K562 (cell line): Measurements from ENCODE around the gene UBE2E2. TPM values are rescaled to one million over a fixed set of nuclear protein-coding genes. Genes with fewer than 3 reads are reported as not detected.

Experiments
- ASH1L ChIP-seq: fragments of 450-650 bp; IDR thresholded peaks from 2 replicates; pipeline ENCODE4 v1.6.1; 2018; ENCODE audit warnings: borderline replicate concordance, mild to moderate bottlenecking, low read depth; ENCODE audit not compliant: partially characterized antibody
- CSDE1 ChIP-seq, 2 experiments: fragments of 450-650 bp; IDR thresholded peaks; 2 replicates each; pipeline ENCODE4 v1.6.1; 2016; ENCODE audit warnings: mild to moderate bottlenecking in 1 of 2
- DEAF1 ChIP-seq: fragments of 450-650 bp; formaldehyde crosslinking; IDR thresholded peaks from 2 replicates; pipeline ENCODE4 v1.4.0; 2020; ENCODE audit warnings: mild to moderate bottlenecking, moderate library complexity
- FOXM1 ChIP-seq, 2 experiments: fragments of 450-650 bp in 1 of 2; sonication (generic) in 1 of 2; formaldehyde crosslinking in 1 of 2; IDR thresholded peaks; 2 replicates each; pipeline versions ENCODE4 v1.6.1 to v1.9.0; 2017 to 2022; ENCODE audit warnings: low read depth in 2 of 2, mild to moderate bottlenecking in 2 of 2, missing genetic modification reagents in 1 of 2, moderate library complexity in 1 of 2
- POLR2AphosphoS5 ChIP-seq: IDR thresholded peaks from 2 replicates; pipeline ENCODE4 v1.6.1; 2011; ENCODE audit warnings: mild to moderate bottlenecking, low read depth, low read length, moderate library complexity; ENCODE audit not compliant: control insufficient read depth, insufficient read depth
- RCOR1 ChIP-seq, 2 experiments: IDR thresholded peaks; 2 replicates each; pipeline ENCODE4 v1.6.1; 2012; ENCODE audit warnings: low read depth in 2 of 2, low read length in 2 of 2, borderline replicate concordance in 1 of 2, improper control_type of control experiment in 1 of 2
- SIRT6 ChIP-seq: IDR thresholded peaks from one replicate; pipeline ENCODE4 v1.6.1; 2012; ENCODE audit warnings: low read depth, mild to moderate bottlenecking, control low read depth, inconsistent platforms, low read length, moderate library complexity
- ZBTB17 ChIP-seq: fragments of 450-650 bp; formaldehyde crosslinking; IDR thresholded peaks from 2 replicates; pipeline ENCODE4 v1.4.0; 2020; ENCODE audit warnings: mild to moderate bottlenecking
- ZFP36 ChIP-seq: fragments of 150-350 bp; IDR thresholded peaks from 2 replicates; pipeline ENCODE4 v1.6.1; 2018; ENCODE audit warnings: low read length, low read depth; ENCODE audit not compliant: partially characterized antibody
- ZFP91 ChIP-seq: sonication (generic); formaldehyde crosslinking; IDR thresholded peaks from 2 replicates; pipeline ENCODE4 v1.8.0; 2022; ENCODE audit warnings: mild to moderate bottlenecking, missing genetic modification reagents
- ZNF695 ChIP-seq: fragments of 450-650 bp; formaldehyde crosslinking; IDR thresholded peaks from 2 replicates; pipeline ENCODE4 v1.4.0; 2020; ENCODE audit warnings: mild to moderate bottlenecking, moderate library complexity
- polyA plus RNA-seq, 8 experiments: library from polyadenylated mRNA; depleted of rRNA in 4 of 8; stranded (reverse) in 5 of 8; unstranded in 3 of 8; fragments of >200 nt; fragmentation: Nextera tagmentation in 2 of 8; fragmentation: Illumina TruSeq in 1 of 8; extraction: Ambion mirVana in 2 of 8; extraction: Trizol in 1 of 8; gene quantifications; 2 replicates each; pipeline versions ENCODE4 v1.2.1 to v1.2.3, GENCODE V29; 2011 to 2014; ENCODE audit warnings: inconsistent platforms in 1 of 8, missing spikeins in 1 of 8
- total RNA-seq, 7 experiments: library from RNA; depleted of rRNA in 6 of 7; stranded (reverse); fragments of >200 nt in 6 of 7; fragmentation: Illumina TruSeq in 2 of 7; extraction: Trizol in 2 of 7; gene quantifications; 2 replicates each; pipeline versions ENCODE4 v1.2.1 to v1.2.3, GENCODE V29; 2011 to 2021; ENCODE audit warnings: low replicate concordance in 1 of 7
- TF ChIP-seq, protein P1 (sequence below): sonication (generic); formaldehyde crosslinking; IDR thresholded peaks from 2 replicates; pipeline ENCODE4 v1.8.0; 2023; ENCODE audit warnings: mild to moderate bottlenecking, missing genetic modification reagents
- TF ChIP-seq, protein P2 (sequence below): fragments of 450-650 bp; formaldehyde crosslinking; conservative IDR thresholded peaks from 2 replicates; pipeline ENCODE4 v1.4.0; 2022; ENCODE audit warnings: mild to moderate bottlenecking, missing genetic modification characterization

The UBE2E2 gene
- total and polyA plus RNA-seq, 9 of the 15 experiments (the other 6 are each of a cell fraction or from before 2014, with no cell fraction given), result 0.22 to 5.1 (median 1.9) TPM

- TF ChIP-seq, protein P1, sequence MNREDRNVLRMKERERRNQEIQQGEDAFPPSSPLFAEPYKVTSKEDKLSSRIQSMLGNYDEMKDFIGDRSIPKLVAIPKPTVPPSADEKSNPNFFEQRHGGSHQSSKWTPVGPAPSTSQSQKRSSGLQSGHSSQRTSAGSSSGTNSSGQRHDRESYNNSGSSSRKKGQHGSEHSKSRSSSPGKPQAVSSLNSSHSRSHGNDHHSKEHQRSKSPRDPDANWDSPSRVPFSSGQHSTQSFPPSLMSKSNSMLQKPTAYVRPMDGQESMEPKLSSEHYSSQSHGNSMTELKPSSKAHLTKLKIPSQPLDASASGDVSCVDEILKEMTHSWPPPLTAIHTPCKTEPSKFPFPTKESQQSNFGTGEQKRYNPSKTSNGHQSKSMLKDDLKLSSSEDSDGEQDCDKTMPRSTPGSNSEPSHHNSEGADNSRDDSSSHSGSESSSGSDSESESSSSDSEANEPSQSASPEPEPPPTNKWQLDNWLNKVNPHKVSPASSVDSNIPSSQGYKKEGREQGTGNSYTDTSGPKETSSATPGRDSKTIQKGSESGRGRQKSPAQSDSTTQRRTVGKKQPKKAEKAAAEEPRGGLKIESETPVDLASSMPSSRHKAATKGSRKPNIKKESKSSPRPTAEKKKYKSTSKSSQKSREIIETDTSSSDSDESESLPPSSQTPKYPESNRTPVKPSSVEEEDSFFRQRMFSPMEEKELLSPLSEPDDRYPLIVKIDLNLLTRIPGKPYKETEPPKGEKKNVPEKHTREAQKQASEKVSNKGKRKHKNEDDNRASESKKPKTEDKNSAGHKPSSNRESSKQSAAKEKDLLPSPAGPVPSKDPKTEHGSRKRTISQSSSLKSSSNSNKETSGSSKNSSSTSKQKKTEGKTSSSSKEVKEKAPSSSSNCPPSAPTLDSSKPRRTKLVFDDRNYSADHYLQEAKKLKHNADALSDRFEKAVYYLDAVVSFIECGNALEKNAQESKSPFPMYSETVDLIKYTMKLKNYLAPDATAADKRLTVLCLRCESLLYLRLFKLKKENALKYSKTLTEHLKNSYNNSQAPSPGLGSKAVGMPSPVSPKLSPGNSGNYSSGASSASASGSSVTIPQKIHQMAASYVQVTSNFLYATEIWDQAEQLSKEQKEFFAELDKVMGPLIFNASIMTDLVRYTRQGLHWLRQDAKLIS (CRISPR knock-in tag), result no peak
- TF ChIP-seq FOXM1 (IDR thresholded peaks at IDR 0.05; ENCODE audit: low read depth), result no peak
- TF ChIP-seq FOXM1 (CRISPR knock-in tag; IDR thresholded peaks at IDR 0.05; ENCODE audit: low read depth), result no peak
- no peak for TF ChIP-seq ASH1L
- TF ChIP-seq POLR2AphosphoS5, result no peak
- TF ChIP-seq ZNF695 (CRISPR knock-in tag), result no peak
- TF ChIP-seq ZFP36, result no peak
- TF ChIP-seq RCOR1 (IDR thresholded peaks at IDR 0.05; ENCODE audit: borderline replicate concordance in 1 of 2, low read depth in 2 of 2, low read length in 2 of 2), result no peak
- TF ChIP-seq, protein P2, sequence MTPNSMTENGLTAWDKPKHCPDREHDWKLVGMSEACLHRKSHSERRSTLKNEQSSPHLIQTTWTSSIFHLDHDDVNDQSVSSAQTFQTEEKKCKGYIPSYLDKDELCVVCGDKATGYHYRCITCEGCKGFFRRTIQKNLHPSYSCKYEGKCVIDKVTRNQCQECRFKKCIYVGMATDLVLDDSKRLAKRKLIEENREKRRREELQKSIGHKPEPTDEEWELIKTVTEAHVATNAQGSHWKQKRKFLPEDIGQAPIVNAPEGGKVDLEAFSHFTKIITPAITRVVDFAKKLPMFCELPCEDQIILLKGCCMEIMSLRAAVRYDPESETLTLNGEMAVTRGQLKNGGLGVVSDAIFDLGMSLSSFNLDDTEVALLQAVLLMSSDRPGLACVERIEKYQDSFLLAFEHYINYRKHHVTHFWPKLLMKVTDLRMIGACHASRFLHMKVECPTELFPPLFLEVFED, result no peak
- TF ChIP-seq ZFP91, result no peak
- TF ChIP-seq CSDE1 (IDR thresholded peaks at IDR 0.05), result no peak
- no peak for TF ChIP-seq SIRT6
- no peak for TF ChIP-seq ZBTB17 (CRISPR knock-in tag)
- TF ChIP-seq DEAF1, result no peak
Observed at GRCh38 chr3:23209747-23210487, 6.8 kb downstream of the UBE2E2 start (continued).
